HG03135 (cell line): ENCODE data around the gene TCF7L2.

Experiments used
- ATAC-seq: cut with Tn5 transposase; IDR thresholded peaks from one replicate; pipeline ENCODE4 v1.9.1; 2021; ENCODE audit warnings: mild to moderate bottlenecking, moderate library complexity; ENCODE audit not compliant: unreplicated experiment

Gene TCF7L2

DNA sequence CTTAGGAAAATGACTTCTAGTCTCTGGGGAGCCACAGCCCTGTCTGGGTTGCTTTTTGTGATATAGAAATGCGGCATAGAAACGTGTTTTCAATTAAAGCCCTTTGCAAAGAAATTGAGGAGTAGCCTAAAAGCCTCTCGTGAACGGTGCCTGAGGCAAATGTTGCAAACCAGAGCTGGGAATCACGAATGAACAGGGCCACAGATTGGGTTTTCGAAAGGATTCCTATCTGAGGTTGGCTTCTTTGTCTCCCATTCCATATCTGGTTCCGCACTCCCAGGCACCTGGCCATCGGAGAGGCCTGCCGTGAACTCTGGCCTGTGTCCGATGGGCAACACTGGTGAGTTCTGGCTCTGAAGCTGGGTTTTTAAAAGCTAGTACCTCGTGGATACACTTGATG is 221.6 kb downstream of the TCF7L2 start:
- no peak for ATAC-seq

DNA sequence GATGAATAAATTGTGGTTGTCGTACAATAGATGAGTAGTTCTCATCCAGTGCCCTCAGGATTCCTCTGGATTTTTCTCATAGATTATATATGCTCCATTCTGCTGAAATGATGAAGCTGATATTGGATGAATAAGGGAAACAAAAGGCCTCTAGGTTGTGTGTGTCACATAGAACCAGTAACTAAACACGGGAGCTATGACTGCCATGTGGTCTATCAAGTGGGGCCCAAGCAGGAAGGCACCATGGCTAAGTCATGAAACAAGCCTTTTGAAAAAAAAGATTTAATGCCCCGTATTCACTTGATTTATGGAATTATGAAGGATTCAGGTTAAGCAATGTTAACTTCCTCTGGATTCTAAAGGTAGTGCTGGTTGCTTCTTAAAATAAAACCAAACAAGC is 225.1 kb downstream of the TCF7L2 start:
- ATAC-seq, result no peak

- ATAC-seq, result no peak
Observed at GRCh38 chr10:113175756-113176651, 226.0 kb downstream of the TCF7L2 start.

GRCh38 chr10:113176652-113177155 is 226.7 kb downstream of the TCF7L2 start:
- ATAC-seq, result no peak

- ATAC-seq, result no peak
Observed at GRCh38 chr10:113177156-113177935, 227.3 kb downstream of the TCF7L2 start.

GRCh38 chr10:113177936-113178335 is 227.9 kb downstream of the TCF7L2 start:
- no peak for ATAC-seq

GRCh38 chr10:113178771-113179170 is 228.7 kb downstream of the TCF7L2 start:
- no peak for ATAC-seq

- no peak for ATAC-seq
Observed at GRCh38 chr10:113179265-113179664, 229.2 kb downstream of the TCF7L2 start.

GRCh38 chr10:113179966-113180365 is 229.9 kb downstream of the TCF7L2 start:
- no peak for ATAC-seq

DNA sequence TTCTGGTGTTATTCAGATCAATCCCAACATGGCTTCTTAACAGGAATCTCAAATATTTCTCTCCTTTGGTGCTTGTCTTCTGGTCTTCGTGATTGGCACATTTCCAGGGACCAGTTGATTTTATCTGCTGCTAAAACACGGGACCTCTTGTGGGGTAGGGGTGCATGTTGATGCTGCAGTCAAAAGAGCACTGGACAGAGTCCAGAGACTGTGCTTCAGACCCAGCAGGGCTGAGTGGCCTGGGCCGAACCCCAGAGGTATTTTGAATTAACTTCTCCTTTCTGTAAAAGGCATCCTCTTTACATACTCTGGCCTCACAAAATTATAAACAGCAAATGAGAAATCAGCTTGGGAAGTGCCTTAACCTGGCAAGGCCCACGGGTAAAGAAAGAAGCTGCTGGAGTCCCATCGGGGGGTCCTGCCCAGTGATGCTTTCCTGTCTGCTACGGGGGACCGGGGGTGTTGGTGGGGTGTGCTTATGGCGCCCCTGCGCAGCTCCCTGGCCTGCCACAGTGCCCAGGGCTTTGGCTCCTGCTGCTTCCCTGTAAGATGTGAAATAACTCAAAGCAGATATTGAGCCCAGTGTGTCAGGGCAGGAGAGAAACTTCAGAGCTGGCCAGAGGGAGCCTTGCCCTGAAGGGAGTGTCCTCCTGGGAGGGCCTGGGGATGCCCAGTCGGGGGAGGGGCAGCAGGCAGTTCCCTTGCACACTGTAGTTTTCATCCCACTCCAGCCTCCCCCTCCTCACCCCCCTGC is 230.5 kb downstream of the TCF7L2 start:
- ATAC-seq, result no peak

- ATAC-seq, result no peak
Observed at GRCh38 chr10:113182154-113182553, 232.1 kb downstream of the TCF7L2 start.

- ATAC-seq, result no peak
Observed at GRCh38 chr10:113183573-113183972, 233.5 kb downstream of the TCF7L2 start.

- no peak for ATAC-seq
Observed at GRCh38 chr10:113187063-113187777, 237.2 kb downstream of the TCF7L2 start.

DNA sequence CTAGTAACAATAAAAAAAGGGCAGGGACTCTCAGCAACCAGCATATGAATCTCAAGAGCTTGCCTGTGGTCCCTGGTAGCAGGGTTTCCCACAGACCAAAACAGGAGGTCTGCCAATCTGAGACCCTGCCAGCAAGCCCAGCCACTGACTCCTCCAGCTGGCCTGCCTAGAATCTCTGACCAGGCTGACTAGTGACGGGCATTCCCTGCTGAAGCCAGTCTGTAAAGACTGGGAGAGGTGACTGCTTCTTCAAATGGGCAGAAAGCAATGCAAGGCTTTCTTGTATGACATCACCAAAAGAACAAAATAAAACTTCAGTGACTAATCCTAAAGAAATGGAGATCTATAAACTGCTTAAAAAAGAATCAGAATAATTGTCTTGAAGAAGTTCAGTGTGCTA is 249.4 kb downstream of the TCF7L2 start:
- no peak for ATAC-seq

DNA sequence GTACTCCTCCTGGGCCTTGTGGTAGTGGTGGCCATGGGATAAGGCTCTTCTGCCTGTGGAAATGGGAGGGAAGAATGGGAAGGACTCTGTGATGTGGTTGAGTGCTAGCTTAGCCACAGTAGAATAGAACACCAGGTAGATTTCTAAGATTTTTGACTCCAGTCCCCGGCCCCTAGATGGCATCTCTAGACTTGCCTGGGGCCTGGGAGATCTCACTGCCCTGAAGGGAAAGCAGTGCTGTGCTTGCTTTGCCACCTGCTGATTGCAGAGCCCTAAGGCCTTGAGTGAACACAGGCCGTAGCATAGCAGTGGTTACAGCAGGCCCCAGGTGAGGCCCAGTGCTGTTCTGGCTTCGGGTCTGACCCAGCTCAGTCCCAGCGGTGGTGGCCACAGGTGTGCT is 252.0 kb downstream of the TCF7L2 start:
- no peak for ATAC-seq

- no peak for ATAC-seq
Observed at GRCh38 chr10:113207924-113208323, 257.9 kb downstream of the TCF7L2 start.

DNA sequence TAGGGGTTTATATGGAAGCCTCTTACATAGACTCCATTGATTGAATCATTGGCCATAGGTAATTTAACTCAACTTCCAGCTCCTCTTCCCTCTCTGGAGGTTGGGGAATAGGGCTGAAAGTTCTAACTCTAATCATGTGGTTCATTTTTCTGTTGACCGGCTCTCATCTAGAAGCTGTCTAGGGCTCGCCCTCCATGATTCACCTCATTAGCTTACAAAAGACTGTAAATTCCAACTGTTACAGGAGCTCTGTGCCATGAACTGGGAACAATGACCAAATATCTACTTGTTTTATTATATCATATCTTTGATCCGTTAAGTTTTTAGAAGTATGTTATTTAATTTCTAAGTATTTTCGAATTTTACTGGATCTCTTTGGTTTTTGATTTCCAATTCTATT is 263.0 kb downstream of the TCF7L2 start:
- no peak for ATAC-seq

- ATAC-seq, result no peak
Observed at GRCh38 chr10:113214331-113214730, 264.3 kb downstream of the TCF7L2 start.

- no peak for ATAC-seq
Observed at GRCh38 chr10:113216102-113216501, 266.1 kb downstream of the TCF7L2 start.
